HepG2 (cell line): ENCODE data around the gene MIEF1. TPM values are rescaled to one million over a fixed set of nuclear protein-coding genes. Genes with fewer than 3 reads are reported as not detected.

Experiments
- CBX5 ChIP-seq: sonication (generic); formaldehyde crosslinking; IDR thresholded peaks from 2 replicates; pipeline ENCODE4 v1.4.0; 2020; ENCODE audit warnings: missing genetic modification reagents, borderline replicate concordance
- CTCF ChIP-seq: sonication (generic); formaldehyde crosslinking; IDR thresholded peaks from 2 replicates; pipeline ENCODE4 v1.5.0; 2020; ENCODE audit warnings: mild to moderate bottlenecking, missing genetic modification reagents, moderate library complexity
- FOSL2 ChIP-seq: sonication (generic); formaldehyde crosslinking; IDR thresholded peaks from 2 replicates; pipeline ENCODE4 v1.4.0; 2020; ENCODE audit warnings: missing genetic modification reagents
- FOXK1 ChIP-seq: sonication (generic); formaldehyde crosslinking; IDR thresholded peaks from 2 replicates; pipeline ENCODE4 v1.4.0; 2020; ENCODE audit warnings: low read depth, missing genetic modification reagents, borderline replicate concordance
- HINFP ChIP-seq: sonication (generic); formaldehyde crosslinking; IDR thresholded peaks from 2 replicates; pipeline ENCODE4 v1.4.0; 2020; ENCODE audit warnings: low read depth, mild to moderate bottlenecking, missing genetic modification reagents
- KMT2A ChIP-seq: sonication (generic); formaldehyde crosslinking; IDR thresholded peaks from 2 replicates; pipeline ENCODE4 v1.4.0; 2020; ENCODE audit warnings: missing genetic modification reagents
- NCOR1 ChIP-seq: fragments of 200-600 bp; sonication (generic); IDR thresholded peaks from 2 replicates; pipeline ENCODE4 v1.7.0; 2017; ENCODE audit warnings: antibody characterized with exemption, low read length, borderline replicate concordance
- NONO ChIP-seq, 2 experiments: fragments of 450-650 bp in 1 of 2; sonication (generic) in 1 of 2; formaldehyde crosslinking in 1 of 2; IDR thresholded peaks in 1 of 2; conservative IDR thresholded peaks in 1 of 2; 2 replicates each; pipeline versions ENCODE4 v1.6.1 to v1.8.0; 2017 to 2022; ENCODE audit warnings: mild to moderate bottlenecking in 1 of 2, missing genetic modification reagents in 1 of 2, moderate library complexity in 1 of 2
- NR2F6 ChIP-seq, 2 experiments: IDR thresholded peaks; 2 replicates each; pipeline ENCODE4 v1.6.1; 2016; ENCODE audit warnings: antibody characterized with exemption in 1 of 2, mild to moderate bottlenecking in 1 of 2
- PAF1 ChIP-seq: IDR thresholded peaks from 2 replicates; pipeline ENCODE4 v1.6.1; 2016; ENCODE audit warnings: missing genetic modification reagents, missing compliant biosample characterization
- POGK ChIP-seq: sonication (generic); formaldehyde crosslinking; conservative IDR thresholded peaks from 2 replicates; pipeline ENCODE4 v1.8.0; 2022; ENCODE audit warnings: mild to moderate bottlenecking, moderate library complexity, missing genetic modification reagents
- RBM22 ChIP-seq: fragments of 200-400 bp; formaldehyde crosslinking; optimal IDR thresholded peaks from 2 replicates; pipeline ENCODE3; 2017; ENCODE audit warnings: mild to moderate bottlenecking, low read length, moderate library complexity
- SSRP1 ChIP-seq: IDR thresholded peaks from 2 replicates; pipeline ENCODE4 v1.6.1; 2016; ENCODE audit warnings: control low read depth
- STAT5B ChIP-seq: sonication (generic); formaldehyde crosslinking; IDR thresholded peaks from 2 replicates; pipeline ENCODE4 v1.4.0; 2020; ENCODE audit warnings: missing genetic modification reagents
- ZBTB7A ChIP-seq: sonication (generic); formaldehyde crosslinking; IDR thresholded peaks from 2 replicates; pipeline ENCODE4 v1.8.0; 2022; ENCODE audit warnings: mild to moderate bottlenecking, missing genetic modification reagents
- ZC3H13 ChIP-seq: sonication (generic); formaldehyde crosslinking; IDR thresholded peaks from 2 replicates; pipeline ENCODE4 v1.8.1; 2023; ENCODE audit warnings: mild to moderate bottlenecking, missing genetic modification reagents, moderate library complexity
- ZNF510 ChIP-seq: sonication (generic); formaldehyde crosslinking; IDR thresholded peaks from 2 replicates; pipeline ENCODE4 v1.4.0; 2020; ENCODE audit warnings: low read depth, mild to moderate bottlenecking, missing genetic modification reagents
- ZNF552 ChIP-seq: sonication (generic); formaldehyde crosslinking; IDR thresholded peaks from 2 replicates; pipeline ENCODE4 v1.9.0; 2022; ENCODE audit warnings: missing genetic modification reagents, mild to moderate bottlenecking, borderline replicate concordance
- ZNF790 ChIP-seq: sonication (generic); formaldehyde crosslinking; IDR thresholded peaks from 2 replicates; pipeline ENCODE4 v1.8.0; 2022; ENCODE audit warnings: missing genetic modification reagents, mild to moderate bottlenecking, borderline replicate concordance
- ZSCAN21 ChIP-seq: sonication (generic); formaldehyde crosslinking; IDR thresholded peaks from 2 replicates; pipeline ENCODE4 v1.8.0; 2022; ENCODE audit warnings: mild to moderate bottlenecking, missing genetic modification reagents, moderate library complexity, borderline replicate concordance
- polyA plus RNA-seq, 8 experiments: library from polyadenylated mRNA; depleted of rRNA in 3 of 8; stranded (reverse) in 7 of 8; unstranded in 1 of 8; fragments of >200 nt; fragmentation: Illumina TruSeq in 4 of 8; extraction: Trizol in 4 of 8; gene quantifications; 2 replicates each; pipeline versions ENCODE4 v1.2.1 to v1.2.3, GENCODE V29; 2011 to 2016; ENCODE audit warnings: low read depth in 4 of 8, missing spikeins in 1 of 8, mixed read lengths in 1 of 8; ENCODE audit not compliant: insufficient read depth in 1 of 8
- total RNA-seq, 5 experiments: library from RNA; depleted of rRNA; stranded (reverse); fragments of >200 nt; fragmentation: Illumina TruSeq; extraction: Trizol; gene quantifications; 2 replicates each; pipeline ENCODE4 v1.2.3, GENCODE V29; 2016; ENCODE audit warnings: low read depth in 1 of 5
- TF ChIP-seq, protein P1 (sequence below): sonication (generic); formaldehyde crosslinking; IDR thresholded peaks from 2 replicates; pipeline ENCODE4 v1.8.1; 2023; ENCODE audit warnings: mild to moderate bottlenecking, missing genetic modification reagents
- TF ChIP-seq, protein P2 (sequence below): sonication (generic); formaldehyde crosslinking; IDR thresholded peaks from 2 replicates; pipeline ENCODE4 v1.5.1; 2020; ENCODE audit warnings: missing genetic modification reagents, mild to moderate bottlenecking, borderline replicate concordance

The MIEF1 gene
- total and polyA plus RNA-seq, 2 of the 13 experiments (the other 11 are each of a cell fraction or from before 2014, with no cell fraction given), result 21.7 to 34.8 TPM

GRCh38 chr22:39524753-39525657, 22.9 kb downstream of the MIEF1 start (continued):
- TF ChIP-seq CBX5 (CRISPR knock-in tag), result no peak
- no peak for TF ChIP-seq HINFP (CRISPR knock-in tag)
- peak; percentile 85 for TF ChIP-seq RBM22
- 0 out of 2 replicates have a peak, but pooled peaks have one; percentile 2 for TF ChIP-seq FOSL2 (CRISPR knock-in tag)
- no peak for TF ChIP-seq FOXK1 (CRISPR knock-in tag)
- no peak for TF ChIP-seq KMT2A (CRISPR knock-in tag)
- TF ChIP-seq ZSCAN21 (CRISPR knock-in tag), result 0 out of 2 replicates have a peak, but pooled peaks have one; percentile 19
- TF ChIP-seq ZBTB7A (CRISPR knock-in tag), result no peak
- TF ChIP-seq, protein P1, sequence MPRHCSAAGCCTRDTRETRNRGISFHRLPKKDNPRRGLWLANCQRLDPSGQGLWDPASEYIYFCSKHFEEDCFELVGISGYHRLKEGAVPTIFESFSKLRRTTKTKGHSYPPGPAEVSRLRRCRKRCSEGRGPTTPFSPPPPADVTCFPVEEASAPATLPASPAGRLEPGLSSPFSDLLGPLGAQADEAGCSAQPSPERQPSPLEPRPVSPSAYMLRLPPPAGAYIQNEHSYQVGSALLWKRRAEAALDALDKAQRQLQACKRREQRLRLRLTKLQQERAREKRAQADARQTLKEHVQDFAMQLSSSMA (CRISPR knock-in tag), result no peak
- no peak for TF ChIP-seq CTCF (CRISPR knock-in tag)
- no peak for TF ChIP-seq STAT5B
- TF ChIP-seq ZNF552 (CRISPR knock-in tag), result no peak
- TF ChIP-seq SSRP1 (CRISPR knock-in tag), result 0 out of 2 replicates have a peak, but pooled peaks have one; percentile 12
- 0 out of 2 replicates have a peak, but pooled peaks have one; percentile 55 for TF ChIP-seq PAF1
- no peak for TF ChIP-seq ZNF790 (CRISPR knock-in tag)
- TF ChIP-seq NR2F6 (IDR thresholded peaks at IDR 0.05), result no peak
- TF ChIP-seq NR2F6 (CRISPR knock-in tag; IDR thresholded peaks at IDR 0.05), result no peak
- no peak for TF ChIP-seq ZNF510 (CRISPR knock-in tag)
- 0 out of 2 replicates have a peak, but pooled peaks have one; percentile 58 for TF ChIP-seq POGK
- TF ChIP-seq, protein P2, sequence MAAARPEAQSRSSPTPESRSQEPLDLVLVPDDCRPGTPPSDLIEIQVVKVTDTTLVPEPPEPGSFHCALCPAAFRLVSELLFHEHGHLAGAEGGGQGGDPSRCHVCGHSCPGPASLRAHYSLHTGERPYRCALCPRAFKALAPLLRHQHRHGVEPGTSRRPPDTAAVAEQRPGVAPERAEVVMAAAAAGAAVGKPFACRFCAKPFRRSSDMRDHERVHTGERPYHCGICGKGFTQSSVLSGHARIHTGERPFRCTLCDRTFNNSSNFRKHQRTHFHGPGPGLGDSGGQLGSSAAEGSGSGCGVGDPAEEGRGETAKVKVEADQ (CRISPR knock-in tag), result no peak
- TF ChIP-seq NONO (IDR thresholded peaks at IDR 0.05), result no peak
- TF ChIP-seq NONO (CRISPR knock-in tag; conservative IDR thresholded peaks at IDR 0.05), result 0 out of 2 replicates have a peak, but pooled peaks have one; percentile 37
- no peak for TF ChIP-seq NCOR1
- peak; percentile 26; the same call in 1 of the 2 replicates for TF ChIP-seq ZC3H13 (CRISPR knock-in tag)
